ENCODE data around the gene ACBD6.
"Not testable (repeated sequence)": the region's sequence is repeated elsewhere in the genome, so short reads cannot be mapped to it uniquely, and the experiment has no call there.

ACBD6 gene

GRCh38 chr1:180425952-180426351, 76.4 kb downstream of the ACBD6 start:
- in situ Hi-C loops (cut with MboI; ENCODE audit: low sequenced_read_pairs), result no loop called here

GRCh38 chr1:180424848-180425457, 77.4 kb downstream of the ACBD6 start:
- in situ Hi-C loops (cut with MboI; ENCODE audit: low sequenced_read_pairs), result no loop called here

- in situ Hi-C loops (cut with MboI; ENCODE audit: low sequenced_read_pairs), result no loop called here
Observed at GRCh38 chr1:180421614-180422013, 80.8 kb downstream of the ACBD6 start.

GRCh38 chr1:180421145-180421544, 81.2 kb downstream of the ACBD6 start:
- in situ Hi-C loops (cut with MboI; ENCODE audit: low sequenced_read_pairs), result not testable (repeated sequence)

- in situ Hi-C loops (cut with MboI; ENCODE audit: low sequenced_read_pairs), result loop anchor here (10.0 kb wide), 1 partner anchor 161 kb away; no protein-coding TSS in a partner anchor
Observed at GRCh38 chr1:180415985-180416633, 86.3 kb downstream of the ACBD6 start.

- in situ Hi-C loops (cut with MboI; ENCODE audit: low sequenced_read_pairs), result loop anchor here (10.0 kb wide), 1 partner anchor 161 kb away; no protein-coding TSS in a partner anchor
Observed at GRCh38 chr1:180415236-180415848, 87.0 kb downstream of the ACBD6 start.

GRCh38 chr1:180412583-180412982, 89.8 kb downstream of the ACBD6 start:
- in situ Hi-C loops (cut with MboI; ENCODE audit: low sequenced_read_pairs), result loop anchor here (10.0 kb wide), 1 partner anchor 158 kb away; no protein-coding TSS in a partner anchor

GRCh38 chr1:180408128-180408527, 94.2 kb downstream of the ACBD6 start:
- in situ Hi-C loops (cut with MboI; ENCODE audit: low sequenced_read_pairs), result not testable (repeated sequence)

- in situ Hi-C loops (cut with MboI; ENCODE audit: low sequenced_read_pairs), result no loop called here
Observed at GRCh38 chr1:180407051-180407450, 95.3 kb downstream of the ACBD6 start.

GRCh38 chr1:180402551-180402950, 99.8 kb downstream of the ACBD6 start:
- in situ Hi-C loops (cut with MboI; ENCODE audit: low sequenced_read_pairs), result no loop called here

- in situ Hi-C loops (cut with MboI; ENCODE audit: low sequenced_read_pairs), result no loop called here
Observed at GRCh38 chr1:180402001-180402400, 100.4 kb downstream of the ACBD6 start.

GRCh38 chr1:180397175-180397574, 105.2 kb downstream of the ACBD6 start:
- in situ Hi-C loops (cut with MboI; ENCODE audit: low sequenced_read_pairs), result no loop called here

- in situ Hi-C loops (cut with MboI; ENCODE audit: low sequenced_read_pairs), result no loop called here
Observed at GRCh38 chr1:180392427-180393145, 109.8 kb downstream of the ACBD6 start.

- in situ Hi-C loops (cut with MboI; ENCODE audit: low sequenced_read_pairs), result no loop called here
Observed at GRCh38 chr1:180392020-180392419, 110.4 kb downstream of the ACBD6 start.

- in situ Hi-C loops (cut with MboI; ENCODE audit: low sequenced_read_pairs), result no loop called here
Observed at GRCh38 chr1:180387413-180387812, 115.0 kb downstream of the ACBD6 start.

GRCh38 chr1:180386745-180387367, 115.5 kb downstream of the ACBD6 start:
- in situ Hi-C loops (cut with MboI; ENCODE audit: low sequenced_read_pairs), result no loop called here

GRCh38 chr1:180385144-180385543, 117.2 kb downstream of the ACBD6 start:
- in situ Hi-C loops (cut with MboI; ENCODE audit: low sequenced_read_pairs), result no loop called here

GRCh38 chr1:180384286-180385005, 117.9 kb downstream of the ACBD6 start:
- in situ Hi-C loops (cut with MboI; ENCODE audit: low sequenced_read_pairs), result no loop called here

- in situ Hi-C loops (cut with MboI; ENCODE audit: low sequenced_read_pairs), result no loop called here
Observed at GRCh38 chr1:180382326-180383115, 119.9 kb downstream of the ACBD6 start.

GRCh38 chr1:180381184-180381580, 121.2 kb downstream of the ACBD6 start:
- in situ Hi-C loops (cut with MboI; ENCODE audit: low sequenced_read_pairs), result no loop called here
